Skeletal muscle cell (primary cell): ENCODE results near the gene WWOX.

Experiments used
- DNase-seq: peaks from one replicate; pipeline ENCODE4 v3.0.0-alpha.2; 2010; ENCODE audit warnings: low read depth
- H3K4me3 ChIP-seq: 2 replicates; pipeline ENCODE4 v1.5.1; 2011; ENCODE audit warnings: low read depth, mild to moderate bottlenecking, control low read depth, low read length, moderate library complexity

WWOX gene

GRCh38 chr16:78463591-78463990 is 364.1 kb downstream of the WWOX start:
- no peak overlapping the region for H3K4me3 ChIP-seq
- no peak for DNase-seq

GRCh38 chr16:78464833-78465232 is 365.4 kb downstream of the WWOX start:
- DNase-seq: no peak
- no peak overlapping the region for H3K4me3 ChIP-seq

- DNase-seq: no peak
- no peak overlapping the region for H3K4me3 ChIP-seq
These were observed 366.3 kb downstream of the WWOX start for GRCh38 chr16:78465730-78466129.

- DNase-seq: no peak
- H3K4me3 ChIP-seq: no peak overlapping the region
These were observed 370.3 kb downstream of the WWOX start for GRCh38 chr16:78469787-78470186.

GRCh38 chr16:78473031-78473699 is 373.7 kb downstream of the WWOX start:
- no peak overlapping the region for H3K4me3 ChIP-seq
- no peak for DNase-seq

- no peak for DNase-seq
- H3K4me3 ChIP-seq: no peak overlapping the region
These were observed 375.3 kb downstream of the WWOX start for GRCh38 chr16:78474762-78475161.

- no peak for DNase-seq
- H3K4me3 ChIP-seq: no peak overlapping the region
These were observed 377.2 kb downstream of the WWOX start for GRCh38 chr16:78476615-78477014.

- no peak for DNase-seq
- H3K4me3 ChIP-seq: no peak overlapping the region
These were observed 378.9 kb downstream of the WWOX start for GRCh38 chr16:78478267-78478861.

GRCh38 chr16:78479723-78480122 is 380.3 kb downstream of the WWOX start:
- DNase-seq: no peak

GRCh38 chr16:78480588-78480987 is 381.1 kb downstream of the WWOX start:
- no peak overlapping the region for H3K4me3 ChIP-seq
- no peak for DNase-seq

More at GRCh38 chr16:78479723-78480122, 380.3 kb downstream of the WWOX start:
- H3K4me3 ChIP-seq: no peak overlapping the region

- H3K4me3 ChIP-seq: no peak overlapping the region
- no peak for DNase-seq
These were observed 383.9 kb downstream of the WWOX start for GRCh38 chr16:78483124-78483992.

GRCh38 chr16:78484509-78485058 is 385.1 kb downstream of the WWOX start:
- no peak for DNase-seq
- H3K4me3 ChIP-seq: no peak overlapping the region

GRCh38 chr16:78485188-78485916 is 385.9 kb downstream of the WWOX start:
- H3K4me3 ChIP-seq: no peak overlapping the region
- no peak for DNase-seq

- DNase-seq: no peak
- no peak overlapping the region for H3K4me3 ChIP-seq
These were observed 386.4 kb downstream of the WWOX start for GRCh38 chr16:78485917-78486257.

- no peak overlapping the region for H3K4me3 ChIP-seq
- DNase-seq: no peak
These were observed 388.0 kb downstream of the WWOX start for GRCh38 chr16:78487471-78487870.

- DNase-seq: no peak
- H3K4me3 ChIP-seq: no peak overlapping the region
These were observed 389.6 kb downstream of the WWOX start for GRCh38 chr16:78489072-78489471.

GRCh38 chr16:78489631-78490030 is 390.2 kb downstream of the WWOX start:
- DNase-seq: no peak

GRCh38 chr16:78490431-78490830 is 391.0 kb downstream of the WWOX start:
- H3K4me3 ChIP-seq: no peak overlapping the region
- DNase-seq: no peak

More at GRCh38 chr16:78489631-78490030, 390.2 kb downstream of the WWOX start:
- H3K4me3 ChIP-seq: no peak overlapping the region

GRCh38 chr16:78490847-78491246 is 391.4 kb downstream of the WWOX start:
- no peak overlapping the region for H3K4me3 ChIP-seq
- DNase-seq: no peak

GRCh38 chr16:78493573-78493972 is 394.1 kb downstream of the WWOX start:
- DNase-seq: no peak
- H3K4me3 ChIP-seq: no peak overlapping the region
